Ascending aorta (tissue), 2 donors: Measurements from ENCODE around the gene PSTPIP1. TPM values are rescaled to one million over a fixed set of nuclear protein-coding genes. Genes with fewer than 3 reads are reported as not detected.

ENCODE experiments used
- DNase-seq, 2 donors: peaks; one replicate each; pipeline ENCODE4 v3.0.0-alpha.2; 2019; ENCODE audit warnings: low spot score in 2 of 2
- H3K27ac ChIP-seq, 2 donors: fragments of 200-600 bp; sonication (generic); one replicate each; pipeline ENCODE4 v1.5.1; 2016 to 2017; ENCODE audit warnings: mild to moderate bottlenecking in 1 of 2
- H3K27me3 ChIP-seq: fragments of 200-600 bp; sonication (generic); one replicate; pipeline ENCODE4 v1.5.1; 2017
- H3K36me3 ChIP-seq, 2 donors: fragments of 200-600 bp; sonication (generic); one replicate each; pipeline ENCODE4 v1.5.1; 2016
- H3K4me1 ChIP-seq, 2 donors: fragments of 200-600 bp; sonication (generic); one replicate each; pipeline ENCODE4 v1.5.1; 2016 to 2017; ENCODE audit warnings: mild to moderate bottlenecking in 1 of 2
- H3K4me3 ChIP-seq, 2 donors: fragments of 200-600 bp; sonication (generic); one replicate each; pipeline ENCODE4 v1.5.1; 2016 to 2017; ENCODE audit warnings: mild to moderate bottlenecking in 1 of 2
- H3K9me3 ChIP-seq, 2 donors: fragments of 200-600 bp; sonication (generic); one replicate each; pipeline ENCODE4 v1.5.1; 2016
- intact Hi-C: fragments of 100-400 bp; cut with DNase I; formaldehyde crosslinking; loops from one replicate; pipeline ENCODE4 v1.15.1; 2023
- total RNA-seq: library from RNA; depleted of rRNA; stranded (reverse); fragments of >200 nt; gene quantifications from one replicate; pipeline ENCODE4 v1.1.0, GENCODE V29; 2016
- TF ChIP-seq, protein P1 (sequence below), 3 experiments: fragments of 200-600 bp in 2 of 3; fragments of 450-650 bp in 1 of 3; sonication (generic) in 2 of 3; IDR thresholded peaks; one replicate each; pipeline ENCODE4 v1.5.1; 2016 to 2019; ENCODE audit warnings: antibody characterized with exemption in 3 of 3, mild to moderate bottlenecking in 1 of 3, moderate library complexity in 1 of 3

The PSTPIP1 gene
- total RNA-seq, 1 donor from 2014 or later = 14.6 TPM

DNA sequence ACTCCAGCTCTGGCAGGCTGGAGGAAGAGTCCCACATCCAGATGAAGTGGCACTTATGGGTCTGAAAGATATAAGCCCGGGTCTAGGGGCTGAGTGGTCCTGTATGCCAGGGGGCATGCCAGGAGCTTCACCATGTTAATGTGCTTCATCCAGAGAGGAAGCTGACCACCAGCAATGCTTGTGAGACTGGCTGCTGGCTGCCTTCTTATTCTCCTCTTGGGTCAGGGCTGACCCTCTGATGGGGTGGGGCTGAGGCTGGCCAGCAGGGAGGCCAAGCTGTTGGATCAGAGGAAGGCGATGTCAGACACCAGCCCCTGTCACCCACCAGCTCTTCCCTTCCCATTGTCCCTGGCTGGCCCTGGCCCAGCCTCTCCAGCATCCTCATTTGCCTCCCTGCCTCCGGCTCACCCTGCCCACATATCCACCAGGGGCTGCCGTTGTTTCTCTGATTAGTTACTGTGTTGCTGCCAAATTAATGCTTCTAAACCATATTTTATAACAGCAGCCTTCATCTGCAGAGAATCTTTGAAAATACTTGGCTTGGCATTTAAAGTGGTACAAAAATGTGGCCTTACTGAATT lies 20.4 kb upstream of the PSTPIP1 start:
- no peaks in the 10 kb centered on the region for H3K9me3 ChIP-seq
- intact Hi-C loops = no loop called here
- DNase-seq = no peak
- TF ChIP-seq, protein P1, sequence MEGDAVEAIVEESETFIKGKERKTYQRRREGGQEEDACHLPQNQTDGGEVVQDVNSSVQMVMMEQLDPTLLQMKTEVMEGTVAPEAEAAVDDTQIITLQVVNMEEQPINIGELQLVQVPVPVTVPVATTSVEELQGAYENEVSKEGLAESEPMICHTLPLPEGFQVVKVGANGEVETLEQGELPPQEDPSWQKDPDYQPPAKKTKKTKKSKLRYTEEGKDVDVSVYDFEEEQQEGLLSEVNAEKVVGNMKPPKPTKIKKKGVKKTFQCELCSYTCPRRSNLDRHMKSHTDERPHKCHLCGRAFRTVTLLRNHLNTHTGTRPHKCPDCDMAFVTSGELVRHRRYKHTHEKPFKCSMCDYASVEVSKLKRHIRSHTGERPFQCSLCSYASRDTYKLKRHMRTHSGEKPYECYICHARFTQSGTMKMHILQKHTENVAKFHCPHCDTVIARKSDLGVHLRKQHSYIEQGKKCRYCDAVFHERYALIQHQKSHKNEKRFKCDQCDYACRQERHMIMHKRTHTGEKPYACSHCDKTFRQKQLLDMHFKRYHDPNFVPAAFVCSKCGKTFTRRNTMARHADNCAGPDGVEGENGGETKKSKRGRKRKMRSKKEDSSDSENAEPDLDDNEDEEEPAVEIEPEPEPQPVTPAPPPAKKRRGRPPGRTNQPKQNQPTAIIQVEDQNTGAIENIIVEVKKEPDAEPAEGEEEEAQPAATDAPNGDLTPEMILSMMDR (IDR thresholded peaks at IDR 0.05) = no peak
- no peaks in the 10 kb centered on the region for H3K27me3 ChIP-seq
- H3K36me3 ChIP-seq = no peaks in the 10 kb centered on the region
- peak overlapping the region; percentile 85 to 86 for H3K27ac ChIP-seq
- peak overlapping the region in 1 of 2 donors; percentile 49 for H3K4me3 ChIP-seq
- H3K4me1 ChIP-seq = peaks cover 4 to 14% of the 10 kb centered on the region in 2 donors

DNA sequence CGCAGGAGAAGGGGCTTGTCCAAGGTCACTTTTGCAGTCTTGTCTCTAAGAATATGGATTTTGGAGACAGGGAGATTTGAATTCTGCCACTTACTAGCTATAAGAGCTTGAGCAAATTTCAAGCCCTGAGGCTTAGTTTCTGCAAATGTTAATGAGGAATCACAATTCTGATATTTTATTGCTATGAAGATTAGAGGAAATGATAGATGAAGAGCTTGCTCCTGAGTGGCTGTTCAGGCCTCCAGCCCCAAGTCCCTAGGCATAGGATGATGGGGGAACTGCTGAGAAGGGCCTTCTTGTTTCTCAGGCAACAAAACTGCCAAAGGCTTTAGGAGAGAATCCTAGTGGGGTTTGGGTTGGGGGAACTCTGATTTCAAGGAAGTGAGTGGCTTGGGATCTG lies 18.8 kb upstream of the PSTPIP1 start:
- no peak for DNase-seq
- Histone ChIP-seq H3K36me3 (no peaks in the 10 kb centered on the region), H3K27ac (no peak overlapping the region), H3K9me3 (no peaks in the 10 kb centered on the region), H3K27me3 (no peaks in the 10 kb centered on the region), H3K4me1 (peaks cover 4 to 14% of the 10 kb centered on the region in 2 donors), H3K4me3 (no peak overlapping the region)
- intact Hi-C loops = no loop called here
- TF ChIP-seq, protein P1 (IDR thresholded peaks at IDR 0.05) = no peak

DNA sequence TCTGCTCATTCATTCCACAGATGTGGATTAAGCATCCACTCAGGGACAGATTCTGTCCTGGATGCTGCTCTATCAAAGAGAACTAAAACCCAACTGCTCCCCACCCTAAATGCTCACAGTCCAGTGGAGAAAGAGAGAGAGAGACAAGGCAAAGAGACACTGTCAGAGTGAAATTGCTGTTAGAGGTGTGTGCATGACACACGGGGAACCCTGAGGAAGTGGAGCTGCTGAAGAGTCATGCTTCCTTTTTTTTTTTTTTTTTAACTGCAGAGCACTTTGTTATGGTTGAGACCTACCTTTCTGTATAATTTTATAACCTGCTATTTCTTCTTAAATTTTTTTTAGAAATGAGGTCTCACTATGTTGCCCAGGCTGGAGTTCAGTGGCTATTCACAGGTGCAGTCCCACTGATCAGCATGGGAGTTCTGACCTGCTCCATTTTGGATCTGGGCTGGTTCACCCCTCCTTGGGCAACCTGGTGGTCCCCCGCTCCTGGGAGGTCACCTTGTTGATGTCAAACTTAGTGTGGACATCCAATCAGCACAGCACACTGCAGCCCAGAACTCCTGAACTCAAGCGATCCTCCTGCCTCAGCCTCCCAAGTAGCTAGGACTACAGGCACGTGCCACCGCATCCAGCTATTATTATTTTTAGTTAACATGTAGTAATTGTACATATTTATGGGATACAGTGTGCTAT lies 18.2 kb upstream of the PSTPIP1 start:
- no peak overlapping the region for H3K4me3 ChIP-seq

DNA sequence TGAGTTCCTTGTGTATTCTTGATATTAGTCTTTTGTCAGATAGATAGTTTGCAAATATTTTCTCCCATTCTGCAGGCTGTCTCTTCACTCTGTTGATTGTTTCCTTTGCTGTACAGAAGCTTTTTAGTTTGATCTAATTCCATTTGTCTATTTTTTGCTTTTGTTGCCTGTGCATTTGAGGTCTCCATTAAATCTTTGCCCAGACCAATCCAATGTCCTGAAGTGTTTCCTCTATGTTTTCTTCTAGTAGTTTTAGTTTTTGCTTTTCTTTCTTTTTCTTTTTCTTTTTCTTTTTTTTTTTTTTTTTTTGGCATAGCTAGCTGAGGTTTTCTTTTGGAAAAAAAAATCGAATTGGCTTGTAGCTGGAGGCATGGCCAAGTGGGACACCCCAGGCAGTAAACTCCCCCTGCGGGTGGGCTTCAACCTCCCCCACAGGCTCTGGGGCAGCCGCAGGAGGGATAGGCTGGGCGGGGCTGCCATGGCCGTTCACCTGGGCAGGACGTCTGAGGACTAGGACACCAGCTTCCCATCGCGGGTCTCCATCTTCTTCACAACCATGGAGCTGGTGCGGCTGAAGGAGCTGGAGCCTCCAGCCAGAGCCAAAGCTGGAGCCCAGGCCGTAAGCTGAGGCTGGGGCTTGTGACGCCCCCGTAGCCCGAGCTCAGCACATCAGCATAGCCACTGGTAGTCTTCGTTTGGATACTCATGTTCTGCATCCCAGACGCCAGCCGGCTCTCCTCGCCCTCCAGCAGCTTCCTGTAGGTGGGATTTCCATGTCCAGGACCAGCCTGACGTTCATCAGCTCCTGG lies 16.2 kb upstream of the PSTPIP1 start:
- Histone ChIP-seq H3K4me1 (peaks cover 2 to 7% of the 10 kb centered on the region in 2 donors), H3K27ac (no peak overlapping the region), H3K27me3 (no peaks in the 10 kb centered on the region), H3K4me3 (no peak overlapping the region), H3K9me3 (no peaks in the 10 kb centered on the region), H3K36me3 (no peaks in the 10 kb centered on the region)
- intact Hi-C loops = no loop called here
- TF ChIP-seq, protein P1 (IDR thresholded peaks at IDR 0.05) = no peak
- peak in 1 of 2 donors; percentile 55 for DNase-seq

More for the DNA sequence above, 18.2 kb upstream of the PSTPIP1 start:
- H3K27ac ChIP-seq = no peak overlapping the region
- H3K9me3 ChIP-seq = no peaks in the 10 kb centered on the region
- H3K27me3 ChIP-seq = no peaks in the 10 kb centered on the region
- peaks cover 4 to 14% of the 10 kb centered on the region in 2 donors for H3K4me1 ChIP-seq
- intact Hi-C loops = no loop called here
- TF ChIP-seq, protein P1 (IDR thresholded peaks at IDR 0.05) = no peak
- DNase-seq = peak in 1 of 2 donors; percentile 48
- no peaks in the 10 kb centered on the region for H3K36me3 ChIP-seq

DNA sequence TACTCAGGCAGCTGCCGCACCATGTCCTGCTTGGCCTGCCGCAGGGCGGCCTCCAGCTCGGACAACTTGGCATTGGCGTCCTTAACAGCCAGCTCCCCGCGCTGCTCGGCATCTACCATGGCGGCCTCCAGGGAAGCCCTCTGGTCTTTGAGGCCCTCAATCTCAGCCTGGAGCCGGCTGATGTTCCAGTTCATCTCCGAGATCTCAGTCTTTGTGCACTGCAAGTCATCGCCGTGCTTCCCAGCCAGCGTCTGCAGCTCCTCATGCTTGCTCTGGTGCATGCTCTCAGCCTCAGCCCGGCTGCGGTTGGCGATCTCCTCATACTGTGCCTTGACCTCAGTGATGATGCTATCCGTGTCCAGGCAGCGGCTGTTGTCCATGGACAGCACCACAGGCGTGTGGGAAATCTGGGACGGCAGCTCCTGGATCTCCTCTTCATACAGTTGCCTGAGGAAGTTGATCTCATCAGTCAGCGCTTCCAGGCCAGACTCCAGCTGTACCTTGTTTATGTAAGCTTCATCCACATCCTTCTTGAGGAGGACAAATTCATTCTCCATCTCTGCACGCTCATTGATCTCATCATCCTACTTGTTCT lies 15.5 kb upstream of the PSTPIP1 start:
- intact Hi-C loops = no loop called here
- Histone ChIP-seq H3K9me3 (no peaks in the 10 kb centered on the region), H3K27me3 (no peaks in the 10 kb centered on the region), H3K4me3 (no peak overlapping the region), H3K36me3 (no peaks in the 10 kb centered on the region), H3K27ac (no peak overlapping the region), H3K4me1 (peaks cover 0 to under 1% of the 10 kb centered on the region in 2 donors)
- TF ChIP-seq, protein P1 (IDR thresholded peaks at IDR 0.05) = no peak
- peak in 1 of 2 donors; percentile 50 for DNase-seq
